ENCODE measurements around the gene MEIS2. TPM values are rescaled to one million over a fixed set of nuclear protein-coding genes. Genes with fewer than 3 reads are reported as not detected.

Gene MEIS2
- total RNA-seq, 1 experiment from 2014 or later: 59.3 TPM

DNA sequence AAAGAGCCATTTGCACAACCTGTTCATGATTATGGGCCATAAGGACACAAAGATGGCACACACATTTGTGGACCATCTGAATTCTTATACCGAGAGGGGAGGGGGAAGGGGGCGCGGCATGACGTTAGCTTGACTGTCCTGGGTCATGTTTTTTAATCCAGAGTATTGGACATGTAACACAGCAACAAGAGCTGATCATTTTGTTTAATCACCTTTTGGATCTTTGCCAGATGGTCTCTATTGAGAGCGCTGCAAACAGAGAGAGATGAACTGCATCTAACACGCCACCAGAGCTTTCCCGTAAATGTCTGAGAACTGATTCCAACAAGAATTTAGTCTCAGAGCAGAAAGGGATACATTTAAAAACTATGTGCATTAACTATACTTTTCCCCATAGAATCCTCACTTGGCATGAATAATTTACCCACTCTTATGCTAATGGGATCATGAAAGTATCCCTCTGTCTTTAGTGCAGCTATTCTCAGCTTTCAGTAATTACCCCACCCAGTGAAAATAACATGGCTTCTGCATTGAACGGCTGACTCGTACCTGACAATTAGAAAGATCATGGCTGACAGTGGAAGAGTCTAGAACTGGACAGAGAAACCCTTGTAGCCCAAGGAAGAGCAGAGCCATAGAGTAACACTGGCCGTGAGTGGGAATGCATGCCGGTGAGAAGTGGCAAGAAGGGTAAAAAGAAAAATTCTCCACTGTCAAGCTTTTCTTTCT, 22.6 kb downstream of the MEIS2 start:
- DNase-seq (ENCODE audit: low spot score): no peak

DNA sequence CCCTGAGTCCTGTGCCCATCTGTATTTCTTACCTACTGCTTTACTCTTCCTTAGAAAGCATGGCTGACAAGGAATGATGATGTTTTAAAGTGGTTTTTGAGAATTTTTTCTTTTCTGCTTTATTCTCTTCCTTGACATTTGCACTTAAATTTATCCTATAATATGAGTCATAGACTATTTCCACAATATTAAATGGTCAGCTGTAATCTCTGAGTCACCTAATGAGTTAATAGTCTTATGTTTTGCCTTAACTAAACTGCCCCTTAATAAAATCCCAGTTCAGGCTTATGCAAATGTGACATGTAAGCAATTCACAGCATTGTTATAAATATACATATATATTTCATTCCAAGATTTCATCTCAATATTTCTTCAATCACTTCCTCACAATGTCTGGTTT, 23.8 kb downstream of the MEIS2 start:
- DNase-seq (ENCODE audit: low spot score): no peak

DNA sequence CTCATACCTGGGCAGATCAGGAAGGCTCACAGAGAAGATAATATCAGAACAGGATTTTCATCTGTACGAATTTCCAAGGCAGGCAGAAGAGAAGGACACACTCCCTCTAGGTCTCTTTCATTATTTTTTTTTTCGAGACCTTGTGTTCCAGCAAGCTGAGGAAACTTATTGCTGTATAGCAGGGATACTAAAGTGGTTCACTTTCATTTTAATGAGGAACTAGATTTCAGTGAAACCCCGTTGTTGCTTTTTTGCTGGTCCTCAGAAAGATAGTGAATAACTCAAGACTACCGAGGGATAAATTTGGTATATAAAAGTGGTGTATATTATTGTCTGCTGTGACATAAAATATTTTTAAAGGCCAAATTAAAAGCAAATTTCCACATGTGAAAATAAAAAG, 24.6 kb downstream of the MEIS2 start:
- no peak for DNase-seq (ENCODE audit: low spot score)

DNA sequence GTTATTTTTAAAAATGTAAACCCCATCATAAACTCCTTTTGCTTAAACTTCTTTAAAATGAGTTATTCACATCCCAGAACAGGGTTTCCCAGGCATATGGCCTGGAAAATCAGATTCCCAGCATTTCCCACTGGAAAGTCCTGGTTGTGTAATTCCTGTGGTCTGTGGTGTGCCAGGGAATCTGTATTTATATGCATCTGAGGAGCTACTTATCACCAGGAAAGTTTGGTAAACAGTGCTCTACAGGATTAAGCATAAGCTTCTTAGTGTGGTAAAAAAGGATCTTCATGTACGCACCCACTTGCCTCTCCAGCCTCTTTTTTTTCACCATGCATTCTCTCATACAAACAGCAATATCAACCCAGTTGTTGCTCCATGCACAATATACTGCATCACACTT, 28.2 kb downstream of the MEIS2 start:
- no peak for DNase-seq (ENCODE audit: low spot score)

DNA sequence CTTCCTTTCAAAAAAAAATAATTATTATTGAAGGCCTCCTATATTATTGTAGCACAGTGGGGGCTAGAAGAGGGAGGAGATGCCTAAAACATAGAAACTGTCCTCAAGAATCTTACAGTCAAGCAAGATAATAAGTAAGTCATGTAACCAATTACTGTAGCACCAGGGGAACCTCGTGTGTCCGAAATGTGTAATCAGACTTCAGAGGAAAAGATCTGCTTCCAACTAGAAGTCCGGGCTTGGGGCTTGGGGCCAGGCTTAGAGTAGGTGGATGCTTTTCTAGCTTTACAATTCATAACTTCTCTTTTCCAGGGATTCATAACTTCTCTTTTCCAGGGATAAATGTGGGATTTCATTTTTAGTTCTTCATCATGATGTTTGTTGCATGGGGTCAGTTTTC, 29.2 kb downstream of the MEIS2 start:
- DNase-seq (ENCODE audit: low spot score): no peak

DNA sequence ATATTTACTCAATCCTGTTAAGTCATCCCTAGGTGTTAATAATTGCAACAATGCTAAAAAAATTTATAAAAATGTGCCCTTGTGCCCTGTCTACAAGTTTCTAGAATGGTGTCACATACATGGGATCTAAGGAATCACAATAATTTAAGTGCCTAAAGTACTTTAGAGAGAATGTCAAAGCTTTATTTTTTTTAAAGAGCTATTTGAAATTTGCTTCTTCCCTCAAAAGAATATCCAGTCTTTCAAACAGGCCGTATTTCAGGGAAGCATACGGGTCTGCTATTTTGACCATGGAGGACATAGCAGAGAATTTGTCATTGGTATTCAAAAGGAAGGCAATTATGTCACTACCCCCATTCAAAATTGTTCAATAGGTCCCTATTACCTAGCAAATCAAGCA, 29.7 kb downstream of the MEIS2 start:
- no peak for DNase-seq (ENCODE audit: low spot score)

DNA sequence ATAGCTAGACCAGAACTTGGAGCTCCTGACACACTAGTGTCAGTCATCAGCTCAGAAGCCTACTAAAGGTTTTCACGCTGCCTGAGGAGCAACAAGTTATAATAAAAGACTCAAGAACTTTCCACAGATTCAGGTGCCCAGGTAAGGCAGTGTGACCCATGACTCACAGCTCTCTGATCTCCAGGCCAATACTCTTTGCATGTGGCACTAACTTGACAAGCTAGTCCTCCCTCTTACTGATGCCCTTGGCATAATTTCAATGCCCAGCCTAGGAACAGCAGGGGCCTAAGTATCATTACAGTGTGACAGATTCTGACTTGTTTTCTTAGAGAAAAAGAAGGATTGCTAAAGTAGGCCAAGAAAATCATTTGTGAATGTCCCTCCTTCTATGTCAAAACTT, 38.4 kb downstream of the MEIS2 start:
- DNase-seq (ENCODE audit: low spot score): peak; percentile 60

DNA sequence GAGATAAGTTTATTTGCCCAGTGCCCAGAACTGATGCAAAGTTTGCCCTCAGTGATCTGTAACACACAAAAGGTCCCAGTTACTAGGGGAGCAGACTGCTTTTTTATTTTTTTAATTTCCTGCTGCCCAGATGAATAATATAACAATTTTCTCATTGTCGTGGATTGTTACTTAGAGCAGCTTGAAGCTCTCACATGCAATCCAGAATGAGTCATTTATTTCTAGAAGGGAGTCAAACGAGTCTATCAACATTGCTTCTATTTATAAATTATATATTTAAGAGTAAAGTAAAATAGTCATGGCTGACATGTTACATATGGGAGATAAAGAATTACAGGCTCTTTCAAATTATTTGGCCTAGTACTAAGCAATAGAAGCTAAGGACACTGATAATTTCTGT, 41.3 kb downstream of the MEIS2 start:
- peak; percentile 78 for DNase-seq (ENCODE audit: low spot score)

DNA sequence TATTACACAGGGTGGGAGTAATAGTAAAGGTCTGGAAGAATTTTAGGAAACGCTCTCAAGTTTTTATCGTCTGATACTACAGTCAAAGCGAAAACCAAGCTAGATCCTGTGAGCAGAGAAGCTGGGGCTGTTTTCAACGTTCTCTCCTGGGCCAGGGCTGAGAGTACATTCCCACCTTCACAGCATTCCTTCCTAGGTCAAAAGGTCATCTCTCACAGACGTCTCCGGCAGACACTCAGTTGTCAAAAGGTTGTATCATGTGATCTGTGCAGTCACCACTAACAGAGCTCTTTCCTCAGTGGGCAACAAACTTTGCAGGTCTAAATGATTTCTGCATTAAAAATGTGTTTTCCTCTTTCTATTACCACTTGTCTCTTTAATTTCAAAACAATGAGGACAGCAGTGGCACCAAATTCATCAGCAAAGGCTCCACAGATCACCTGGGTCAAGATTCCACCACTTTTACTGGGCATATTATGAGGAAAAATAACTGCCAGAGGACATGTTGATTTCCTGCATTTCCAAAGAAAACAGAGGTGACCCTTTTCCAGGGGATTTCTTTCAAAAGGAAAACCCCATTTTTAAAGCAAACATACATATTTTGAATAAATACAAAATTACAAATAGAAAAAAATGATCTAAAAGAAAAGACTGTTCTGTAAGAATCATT, 41.9 kb downstream of the MEIS2 start:
- DNase-seq (ENCODE audit: low spot score): peak; percentile 19

DNA sequence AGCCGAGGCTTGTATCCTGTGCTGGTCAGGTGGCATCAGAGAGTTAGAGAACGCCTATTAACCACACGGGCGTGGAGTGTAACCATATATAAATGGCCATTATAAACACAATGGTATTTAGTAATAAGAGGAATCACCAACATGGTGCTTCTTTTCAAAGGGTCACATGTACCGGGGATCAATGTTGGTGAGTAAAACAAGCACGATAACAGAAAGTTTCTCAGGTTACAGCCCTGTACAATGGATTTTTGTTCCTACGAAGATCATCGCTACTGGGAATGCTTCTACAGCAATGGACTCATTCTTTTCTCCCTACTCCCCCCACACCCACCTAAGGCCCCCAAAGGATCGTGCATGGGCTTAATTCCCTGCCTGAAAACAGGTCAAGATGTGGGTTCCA, 42.5 kb downstream of the MEIS2 start:
- no peak for DNase-seq (ENCODE audit: low spot score)

DNA sequence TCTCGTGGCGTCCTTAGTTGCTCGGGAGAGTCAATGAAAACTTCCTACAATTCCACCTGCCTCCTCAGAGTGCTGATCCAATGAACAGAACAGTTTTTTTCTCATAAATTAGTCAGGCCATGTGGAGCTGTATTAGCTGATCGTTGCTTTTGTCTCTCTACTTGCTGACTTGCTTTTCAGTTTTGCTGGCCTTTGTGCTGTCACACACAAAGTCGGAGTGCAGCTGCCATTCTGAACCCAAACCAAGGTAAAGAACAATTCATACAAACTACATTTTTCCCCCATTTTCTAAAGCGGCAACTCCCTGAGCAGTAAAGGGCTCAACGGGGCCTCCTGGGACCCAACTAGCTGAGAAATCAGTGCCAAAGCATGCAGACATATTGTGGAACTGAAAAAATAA, 43.1 kb downstream of the MEIS2 start:
- no peak for DNase-seq (ENCODE audit: low spot score)

DNA sequence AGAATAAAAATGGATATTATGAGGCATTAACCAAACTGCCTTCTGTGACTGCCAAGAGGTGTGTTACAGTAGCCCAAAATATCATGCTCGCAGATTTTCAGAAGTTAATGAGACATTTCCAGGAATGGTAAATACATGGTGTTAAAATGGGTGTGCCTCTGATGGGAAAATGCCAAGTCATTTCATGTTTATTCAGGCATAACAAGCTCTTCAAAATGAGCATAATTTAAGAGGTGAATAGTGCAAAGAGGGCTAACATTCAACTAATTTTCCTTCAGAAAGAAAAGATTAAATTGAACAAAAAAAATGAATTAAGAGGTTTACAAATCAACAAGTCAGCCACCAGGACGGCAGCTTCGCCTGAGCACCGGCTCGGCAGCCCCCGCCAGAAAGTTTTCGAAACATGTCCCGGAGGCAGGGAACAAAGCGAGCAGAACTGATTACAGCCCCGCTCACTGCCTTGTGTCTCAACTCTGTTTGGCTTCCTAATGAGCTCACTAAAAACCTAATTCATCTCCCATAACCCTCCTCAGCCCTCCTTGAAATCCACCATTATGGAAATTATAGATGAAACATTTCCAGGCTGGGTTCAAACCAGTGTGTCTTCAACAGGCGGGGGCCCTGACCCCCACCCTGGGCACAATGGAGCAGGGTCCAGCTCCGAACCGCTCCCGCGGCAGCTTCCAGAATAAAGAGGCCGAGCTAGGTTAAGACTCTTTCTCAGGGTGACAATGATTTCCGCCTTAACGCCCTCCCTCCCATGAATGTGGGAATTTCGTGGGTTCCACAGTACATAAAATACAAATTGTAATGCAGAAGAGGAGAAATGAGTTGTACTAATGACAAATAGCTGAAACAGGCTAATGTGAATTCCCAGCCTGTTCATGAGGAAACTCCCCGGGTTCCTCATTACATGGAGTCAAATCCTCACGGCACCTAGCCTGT, 43.9 kb downstream of the MEIS2 start:
- DNase-seq (ENCODE audit: low spot score): no peak

DNA sequence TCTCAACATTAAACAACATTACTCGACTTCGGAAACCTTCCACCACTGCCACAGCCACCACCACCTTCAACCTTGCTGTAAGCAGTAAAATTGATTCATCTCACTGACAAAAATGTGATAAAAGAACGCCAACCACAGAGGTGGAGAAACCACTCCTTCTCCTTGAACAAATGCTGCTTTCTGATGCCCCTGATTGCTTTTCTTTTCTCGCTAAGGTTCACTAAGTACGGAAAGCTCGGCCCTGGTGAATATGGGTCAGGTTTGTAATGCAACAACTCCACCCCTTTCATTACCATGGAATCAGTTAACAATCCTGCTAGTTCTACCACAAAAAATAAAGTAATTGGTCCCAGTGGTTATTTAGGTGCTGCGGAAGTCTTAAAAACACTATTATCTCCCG, 44.9 kb downstream of the MEIS2 start:
- no peak for DNase-seq (ENCODE audit: low spot score)

DNA sequence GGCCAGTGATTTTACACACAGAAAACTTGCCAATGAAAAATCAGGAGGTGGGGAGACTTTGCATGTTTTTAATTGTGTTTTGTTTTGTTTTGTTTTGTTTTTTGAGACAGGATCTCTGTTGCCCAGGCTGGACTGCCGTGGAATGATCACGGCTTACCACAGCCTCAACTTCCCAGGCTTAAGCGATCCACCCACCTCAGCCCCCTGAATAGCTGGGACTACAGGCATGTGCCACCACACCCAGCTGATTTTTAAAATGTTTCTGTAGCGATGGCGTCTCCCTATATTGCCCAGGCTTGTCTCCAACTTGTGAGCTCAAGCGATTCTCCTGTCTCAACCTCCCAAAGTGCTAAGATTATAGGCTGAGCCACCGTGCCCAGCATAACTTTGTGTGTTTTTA, 46.0 kb downstream of the MEIS2 start:
- no peak for DNase-seq (ENCODE audit: low spot score)

DNA sequence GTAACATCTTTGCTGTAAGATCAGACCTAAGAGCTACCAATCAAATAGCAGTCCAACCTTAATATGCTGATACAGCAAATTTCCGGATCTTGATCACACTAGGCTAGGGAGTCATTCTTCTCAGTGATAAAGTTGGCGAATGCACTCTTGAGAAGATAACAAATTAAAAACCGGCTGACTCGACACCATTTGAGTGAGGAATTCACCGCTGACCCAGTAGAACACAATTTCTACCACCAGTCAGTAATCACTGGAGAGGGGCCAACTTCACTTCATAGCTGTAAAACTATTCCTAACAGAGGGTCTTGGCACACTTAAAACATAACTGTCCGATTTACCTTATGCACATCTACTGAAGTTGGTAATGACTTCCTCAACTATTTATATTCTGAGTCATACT, 47.2 kb downstream of the MEIS2 start:
- DNase-seq (ENCODE audit: low spot score): no peak

DNA sequence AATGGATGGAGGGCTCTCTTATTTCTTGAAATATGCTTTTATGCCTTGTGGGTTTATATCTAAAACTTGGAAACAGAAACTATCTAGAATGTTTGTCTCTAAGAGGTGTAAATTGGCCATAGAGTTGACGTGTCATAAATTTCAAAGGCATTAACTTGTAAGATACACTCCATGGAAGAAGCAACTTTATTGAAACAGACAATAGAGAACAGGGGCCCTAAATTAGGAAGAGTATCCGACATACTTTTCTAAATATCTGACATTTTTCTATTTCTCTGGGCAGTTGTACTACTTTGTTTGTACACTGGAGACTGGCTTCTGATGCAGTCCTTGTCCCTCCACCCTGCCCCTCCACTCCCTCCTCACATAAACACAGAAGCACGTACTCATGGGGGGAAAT, 50.0 kb downstream of the MEIS2 start:
- DNase-seq (ENCODE audit: low spot score): no peak

DNA sequence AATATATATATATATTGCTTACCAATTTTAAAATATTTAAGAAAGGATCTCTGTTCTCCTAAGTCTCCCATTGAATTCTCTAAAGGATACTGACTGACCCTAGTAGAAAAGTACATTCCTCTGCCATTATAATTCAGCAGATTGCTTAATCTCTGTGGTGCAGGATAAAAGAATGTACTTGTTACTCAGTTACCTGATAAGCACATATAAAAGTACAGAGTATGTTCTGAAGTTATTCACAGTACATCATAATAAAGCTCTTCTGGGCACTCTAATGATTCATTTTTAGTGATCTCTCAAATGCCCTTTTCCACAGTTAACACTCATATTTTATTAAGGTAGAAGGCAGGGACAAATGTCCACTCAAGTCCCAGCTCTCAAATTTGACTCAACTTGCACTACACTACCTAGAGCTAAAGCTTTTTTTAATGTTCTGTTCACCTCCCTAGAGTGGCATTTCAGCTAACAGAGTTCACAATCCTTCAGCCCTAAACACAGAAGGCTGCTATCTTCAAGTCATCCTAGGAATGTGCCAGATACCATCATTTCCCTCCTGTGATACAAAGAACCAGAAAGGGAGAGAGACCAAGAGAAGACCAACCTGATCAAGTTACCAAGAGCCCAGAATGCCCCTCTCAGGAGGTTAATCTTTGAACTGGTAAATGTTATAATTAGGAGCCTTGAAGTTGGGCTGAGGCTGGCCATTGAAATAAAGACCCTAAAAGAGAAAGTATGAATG, 53.3 kb downstream of the MEIS2 start:
- no peak for DNase-seq (ENCODE audit: low spot score)

DNA sequence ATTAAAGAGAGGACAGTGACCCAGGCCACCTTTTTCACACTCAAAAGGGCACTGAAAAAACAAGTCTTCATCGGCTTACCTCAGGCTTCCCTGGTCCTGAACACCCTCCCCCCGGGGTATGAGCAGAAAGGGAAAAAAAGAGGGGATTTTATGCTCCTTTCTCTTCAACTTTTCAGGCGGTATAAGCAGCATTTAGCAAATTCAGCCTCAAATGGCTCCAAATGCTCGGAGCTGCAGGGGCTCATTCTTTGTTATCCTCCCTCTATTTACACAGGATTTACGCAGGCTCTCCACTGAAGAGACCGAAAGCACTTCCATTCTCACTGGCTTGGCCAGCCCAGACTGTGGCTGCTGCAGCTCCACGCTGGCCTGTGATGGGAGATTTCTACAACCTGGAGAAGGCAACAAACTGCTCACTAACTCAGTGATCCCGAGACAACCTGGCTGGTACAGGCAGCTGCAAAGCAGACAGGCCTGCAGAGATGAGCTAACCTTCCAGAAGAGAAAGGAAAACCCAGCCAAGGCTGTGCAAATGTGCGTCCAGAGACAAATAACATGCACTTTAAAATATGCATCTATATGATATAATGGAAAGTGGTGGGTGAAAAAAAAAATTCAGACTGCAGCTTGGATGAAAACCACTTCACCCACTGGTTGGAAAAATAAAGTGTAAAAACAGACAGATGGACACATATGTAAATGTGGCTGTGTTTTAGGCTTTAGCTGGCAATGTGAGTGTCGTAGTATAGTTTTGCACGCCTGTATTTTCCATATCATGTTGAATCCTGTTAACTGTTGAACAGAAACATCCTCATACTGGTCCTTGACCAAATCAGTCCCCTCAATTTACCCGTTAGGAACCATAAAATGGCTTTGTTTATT, 54.2 kb downstream of the MEIS2 start:
- DNase-seq (ENCODE audit: low spot score): no peak

DNA sequence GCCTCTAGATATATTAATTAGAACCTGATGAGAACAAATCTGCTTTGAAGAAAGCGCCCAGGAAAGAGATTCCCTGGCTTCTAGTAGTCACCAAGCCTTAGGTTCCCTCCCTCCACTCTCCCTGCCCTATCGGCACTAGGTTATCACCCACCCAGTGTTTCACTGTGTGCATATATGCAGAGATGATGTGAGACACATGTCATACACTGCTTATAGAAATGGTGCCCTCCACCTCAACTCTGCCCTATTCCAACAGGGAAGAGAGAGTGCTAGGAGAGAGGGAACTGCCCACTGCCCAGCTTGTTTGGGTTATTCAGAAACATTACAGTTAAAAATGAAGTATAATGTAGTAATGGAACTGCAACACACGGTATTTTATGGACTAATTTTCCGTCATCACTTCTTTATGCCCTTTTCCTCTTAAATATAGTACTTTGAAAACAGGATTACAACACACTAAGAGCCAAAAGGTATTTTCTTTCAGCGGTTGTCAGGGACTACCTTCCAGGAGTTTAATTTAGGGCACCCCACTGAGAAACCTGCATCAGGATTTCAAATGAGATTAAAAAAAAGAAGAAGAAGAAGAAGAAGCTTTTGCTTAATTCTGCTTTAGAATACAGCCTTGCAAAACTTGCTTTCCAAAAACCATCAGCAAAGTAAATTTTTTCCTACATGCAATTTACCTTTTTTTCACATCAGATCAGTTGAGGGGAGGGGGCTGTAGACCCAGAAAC, 55.3 kb downstream of the MEIS2 start:
- DNase-seq (ENCODE audit: low spot score): no peak

DNA sequence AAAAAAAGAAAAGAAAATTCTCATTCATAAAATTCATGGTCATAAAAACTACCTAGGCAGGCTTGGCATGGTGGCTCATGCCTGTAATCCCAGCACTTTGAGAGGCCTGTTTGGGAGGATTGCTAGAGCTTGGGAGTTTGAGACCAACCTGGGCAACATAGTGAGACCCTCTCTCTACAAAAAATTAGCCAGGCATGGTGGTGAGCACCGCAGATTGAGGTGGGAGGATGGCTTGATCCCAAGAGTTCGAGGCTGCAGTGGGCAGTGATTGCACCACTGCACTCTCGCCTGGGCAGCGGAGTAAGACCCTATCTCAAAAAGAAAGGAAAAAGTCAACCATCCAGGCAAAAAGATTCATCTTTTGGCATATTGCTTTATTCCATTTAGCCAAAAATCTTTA, 58.5 kb downstream of the MEIS2 start:
- DNase-seq (ENCODE audit: low spot score): no peak

Measured in HT-29 (cell line).